HepG2 (cell line): ENCODE measurements around the gene C1QTNF5. TPM values are rescaled to one million over a fixed set of nuclear protein-coding genes. Genes with fewer than 3 reads are reported as not detected.
A peak's percentile ranks its signal among the peaks of the same experiment; 100 is the strongest.

Experiments used
- GABPB1 ChIP-seq: IDR thresholded peaks from 2 replicates; pipeline ENCODE4 v1.6.1; 2016; ENCODE audit warnings: mild to moderate bottlenecking, missing genetic modification reagents, moderate library complexity, missing compliant biosample characterization
- HNRNPL ChIP-seq: fragments of 200-400 bp; formaldehyde crosslinking; IDR thresholded peaks from 2 replicates; pipeline ENCODE4 v1.6.1; 2017; ENCODE audit warnings: mild to moderate bottlenecking, low read depth, low read length
- KAT7 ChIP-seq: IDR thresholded peaks from 2 replicates; pipeline ENCODE4 v1.6.1; 2018; ENCODE audit warnings: borderline replicate concordance, missing compliant biosample characterization
- KLF12 ChIP-seq: sonication (generic); formaldehyde crosslinking; IDR thresholded peaks from 2 replicates; pipeline ENCODE4 v1.4.0; 2020; ENCODE audit warnings: missing genetic modification reagents, borderline replicate concordance
- MEIS2 ChIP-seq: sonication (generic); formaldehyde crosslinking; IDR thresholded peaks from 2 replicates; pipeline ENCODE4 v1.9.0; 2021; ENCODE audit warnings: mild to moderate bottlenecking, missing genetic modification reagents
- MIER3 ChIP-seq: IDR thresholded peaks from 2 replicates; pipeline ENCODE4 v1.6.1; 2016; ENCODE audit warnings: missing compliant biosample characterization, borderline replicate concordance
- NKX3-1 ChIP-seq: sonication (generic); formaldehyde crosslinking; IDR thresholded peaks from 2 replicates; pipeline ENCODE4 v1.5.0; 2020; ENCODE audit warnings: missing genetic modification reagents
- RFX5 ChIP-seq: IDR thresholded peaks from 2 replicates; pipeline ENCODE4 v1.6.1; 2011; ENCODE audit warnings: low read depth, low read length, improper control_type of control experiment
- SAP130 ChIP-seq: IDR thresholded peaks from 2 replicates; pipeline ENCODE4 v1.6.1; 2016; ENCODE audit warnings: low read depth
- SIN3A ChIP-seq: IDR thresholded peaks from 2 replicates; pipeline ENCODE4 v1.6.1; 2011; ENCODE audit warnings: low read depth, mild to moderate bottlenecking, control low read depth, low read length, borderline replicate concordance
- TAF15 ChIP-seq: fragments of 200-400 bp; formaldehyde crosslinking; IDR thresholded peaks from one replicate; pipeline ENCODE4 v1.6.1; 2018; ENCODE audit warnings: mild to moderate bottlenecking, low read depth, low read length; ENCODE audit not compliant: poor library complexity, severe bottlenecking
- ZNF3 ChIP-seq: IDR thresholded peaks from 2 replicates; pipeline ENCODE4 v1.7.0; 2017; ENCODE audit warnings: inconsistent platforms
- ZNF335 ChIP-seq: sonication (generic); formaldehyde crosslinking; IDR thresholded peaks from 2 replicates; pipeline ENCODE4 v1.4.0; 2020; ENCODE audit warnings: missing genetic modification reagents
- ZSCAN20 ChIP-seq: sonication (generic); formaldehyde crosslinking; IDR thresholded peaks from 2 replicates; pipeline ENCODE4 v1.4.0; 2020; ENCODE audit warnings: missing genetic modification reagents, mild to moderate bottlenecking, borderline replicate concordance
- ZSCAN25 ChIP-seq: sonication (generic); formaldehyde crosslinking; IDR thresholded peaks from 2 replicates; pipeline ENCODE4 v1.8.0; 2022; ENCODE audit warnings: mild to moderate bottlenecking, missing genetic modification reagents
- polyA plus RNA-seq, 8 experiments: library from polyadenylated mRNA; depleted of rRNA in 3 of 8; stranded (reverse) in 7 of 8; unstranded in 1 of 8; fragments of >200 nt; fragmentation: Illumina TruSeq in 4 of 8; extraction: Trizol in 4 of 8; gene quantifications; 2 replicates each; pipeline versions ENCODE4 v1.2.1 to v1.2.3, GENCODE V29; 2011 to 2016; ENCODE audit warnings: low read depth in 4 of 8, missing spikeins in 1 of 8, mixed read lengths in 1 of 8; ENCODE audit not compliant: insufficient read depth in 1 of 8
- total RNA-seq, 5 experiments: library from RNA; depleted of rRNA; stranded (reverse); fragments of >200 nt; fragmentation: Illumina TruSeq; extraction: Trizol; gene quantifications; 2 replicates each; pipeline ENCODE4 v1.2.3, GENCODE V29; 2016; ENCODE audit warnings: low read depth in 1 of 5
- TF ChIP-seq, protein P1 (sequence below): sonication (generic); formaldehyde crosslinking; IDR thresholded peaks from 2 replicates; pipeline ENCODE4 v1.4.0; 2020; ENCODE audit warnings: mild to moderate bottlenecking, missing genetic modification reagents
- TF ChIP-seq, protein P2 (sequence below): sonication (generic); formaldehyde crosslinking; IDR thresholded peaks from 2 replicates; pipeline ENCODE4 v1.5.0; 2020; ENCODE audit warnings: missing genetic modification reagents
- TF ChIP-seq, protein P3 (sequence below): sonication (generic); formaldehyde crosslinking; IDR thresholded peaks from 2 replicates; pipeline ENCODE4 v1.4.0; 2020; ENCODE audit warnings: missing genetic modification reagents, borderline replicate concordance

The C1QTNF5 gene
- total and polyA plus RNA-seq, 2 of the 13 experiments (the other 11 are each of a cell fraction or from before 2014, with no cell fraction given) = 0.86 to 1.2 TPM

DNA sequence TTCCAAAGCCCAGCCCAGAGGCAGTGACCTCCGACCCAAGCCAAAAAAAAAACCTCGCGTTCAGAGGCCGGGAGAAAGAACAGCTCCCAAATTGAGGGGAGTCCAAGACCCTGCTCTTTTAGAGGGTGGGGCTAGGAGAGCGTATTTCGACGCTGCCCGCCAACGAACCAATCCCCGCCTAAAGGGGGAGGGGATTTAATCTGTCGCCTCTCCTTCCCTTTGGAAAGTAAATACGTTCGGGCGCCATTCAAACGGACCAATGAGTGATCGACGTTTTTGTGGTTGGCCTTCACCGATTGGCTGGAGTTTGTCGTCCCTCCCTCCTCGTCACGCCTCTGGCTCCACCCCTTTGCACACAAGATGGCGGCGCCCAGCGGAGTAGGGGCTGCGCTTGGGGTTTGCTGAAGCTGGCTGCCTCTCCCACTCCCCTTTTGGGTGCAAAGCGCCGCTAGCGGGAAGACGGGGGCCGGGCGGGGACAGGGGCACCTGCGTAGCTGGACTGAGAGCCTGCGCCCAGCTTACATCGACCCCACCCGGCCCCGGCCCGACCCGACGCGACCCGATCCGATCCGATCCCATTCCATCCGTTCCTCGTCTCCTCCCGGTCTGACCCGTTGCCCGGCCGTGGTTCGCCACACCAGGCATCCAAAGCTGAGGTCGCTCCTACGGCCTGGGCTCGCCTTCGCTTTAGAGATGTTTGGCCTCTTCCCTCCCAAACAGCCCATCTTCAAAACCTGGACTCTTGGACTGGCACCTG, 6.3 kb downstream of the C1QTNF5 start, which contains the start of gene RNF26 (continued):
- TF ChIP-seq, protein P1, sequence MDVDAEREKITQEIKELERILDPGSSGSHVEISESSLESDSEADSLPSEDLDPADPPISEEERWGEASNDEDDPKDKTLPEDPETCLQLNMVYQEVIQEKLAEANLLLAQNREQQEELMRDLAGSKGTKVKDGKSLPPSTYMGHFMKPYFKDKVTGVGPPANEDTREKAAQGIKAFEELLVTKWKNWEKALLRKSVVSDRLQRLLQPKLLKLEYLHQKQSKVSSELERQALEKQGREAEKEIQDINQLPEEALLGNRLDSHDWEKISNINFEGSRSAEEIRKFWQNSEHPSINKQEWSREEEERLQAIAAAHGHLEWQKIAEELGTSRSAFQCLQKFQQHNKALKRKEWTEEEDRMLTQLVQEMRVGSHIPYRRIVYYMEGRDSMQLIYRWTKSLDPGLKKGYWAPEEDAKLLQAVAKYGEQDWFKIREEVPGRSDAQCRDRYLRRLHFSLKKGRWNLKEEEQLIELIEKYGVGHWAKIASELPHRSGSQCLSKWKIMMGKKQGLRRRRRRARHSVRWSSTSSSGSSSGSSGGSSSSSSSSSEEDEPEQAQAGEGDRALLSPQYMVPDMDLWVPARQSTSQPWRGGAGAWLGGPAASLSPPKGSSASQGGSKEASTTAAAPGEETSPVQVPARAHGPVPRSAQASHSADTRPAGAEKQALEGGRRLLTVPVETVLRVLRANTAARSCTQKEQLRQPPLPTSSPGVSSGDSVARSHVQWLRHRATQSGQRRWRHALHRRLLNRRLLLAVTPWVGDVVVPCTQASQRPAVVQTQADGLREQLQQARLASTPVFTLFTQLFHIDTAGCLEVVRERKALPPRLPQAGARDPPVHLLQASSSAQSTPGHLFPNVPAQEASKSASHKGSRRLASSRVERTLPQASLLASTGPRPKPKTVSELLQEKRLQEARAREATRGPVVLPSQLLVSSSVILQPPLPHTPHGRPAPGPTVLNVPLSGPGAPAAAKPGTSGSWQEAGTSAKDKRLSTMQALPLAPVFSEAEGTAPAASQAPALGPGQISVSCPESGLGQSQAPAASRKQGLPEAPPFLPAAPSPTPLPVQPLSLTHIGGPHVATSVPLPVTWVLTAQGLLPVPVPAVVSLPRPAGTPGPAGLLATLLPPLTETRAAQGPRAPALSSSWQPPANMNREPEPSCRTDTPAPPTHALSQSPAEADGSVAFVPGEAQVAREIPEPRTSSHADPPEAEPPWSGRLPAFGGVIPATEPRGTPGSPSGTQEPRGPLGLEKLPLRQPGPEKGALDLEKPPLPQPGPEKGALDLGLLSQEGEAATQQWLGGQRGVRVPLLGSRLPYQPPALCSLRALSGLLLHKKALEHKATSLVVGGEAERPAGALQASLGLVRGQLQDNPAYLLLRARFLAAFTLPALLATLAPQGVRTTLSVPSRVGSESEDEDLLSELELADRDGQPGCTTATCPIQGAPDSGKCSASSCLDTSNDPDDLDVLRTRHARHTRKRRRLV (CRISPR knock-in tag) = no peak
- TF ChIP-seq ZSCAN25 (CRISPR knock-in tag) (0 out of 2 replicates have a peak, but pooled peaks have one; percentile 44), NKX3-1 (0 out of 2 replicates have a peak, but pooled peaks have one; percentile 80), ZNF3 (CRISPR knock-in tag) (no peak), GABPB1 (peak; percentile 76), MEIS2 (CRISPR knock-in tag) (peak; percentile 37; the same call in 1 of the 2 replicates), SIN3A (no peak), RFX5 (0 out of 2 replicates have a peak, but pooled peaks have one; percentile 56), SAP130 (CRISPR knock-in tag) (peak; percentile 76), TAF15 (no peak), HNRNPL (0 out of 2 replicates have a peak, but pooled peaks have one; percentile 62), ZNF335 (peak; percentile 28; the same call in 1 of the 2 replicates), MIER3 (CRISPR knock-in tag) (no peak), KLF12 (CRISPR knock-in tag) (0 out of 2 replicates have a peak, but pooled peaks have one; percentile 17), ZSCAN20 (CRISPR knock-in tag) (0 out of 2 replicates have a peak, but pooled peaks have one; percentile 78), KAT7 (CRISPR knock-in tag) (peak; percentile 62; the same call in 1 of the 2 replicates)
- TF ChIP-seq, protein P2, sequence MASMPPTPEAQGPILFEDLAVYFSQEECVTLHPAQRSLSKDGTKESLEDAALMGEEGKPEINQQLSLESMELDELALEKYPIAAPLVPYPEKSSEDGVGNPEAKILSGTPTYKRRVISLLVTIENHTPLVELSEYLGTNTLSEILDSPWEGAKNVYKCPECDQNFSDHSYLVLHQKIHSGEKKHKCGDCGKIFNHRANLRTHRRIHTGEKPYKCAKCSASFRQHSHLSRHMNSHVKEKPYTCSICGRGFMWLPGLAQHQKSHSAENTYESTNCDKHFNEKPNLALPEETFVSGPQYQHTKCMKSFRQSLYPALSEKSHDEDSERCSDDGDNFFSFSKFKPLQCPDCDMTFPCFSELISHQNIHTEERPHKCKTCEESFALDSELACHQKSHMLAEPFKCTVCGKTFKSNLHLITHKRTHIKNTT (CRISPR knock-in tag) = no peak
- TF ChIP-seq, protein P3, sequence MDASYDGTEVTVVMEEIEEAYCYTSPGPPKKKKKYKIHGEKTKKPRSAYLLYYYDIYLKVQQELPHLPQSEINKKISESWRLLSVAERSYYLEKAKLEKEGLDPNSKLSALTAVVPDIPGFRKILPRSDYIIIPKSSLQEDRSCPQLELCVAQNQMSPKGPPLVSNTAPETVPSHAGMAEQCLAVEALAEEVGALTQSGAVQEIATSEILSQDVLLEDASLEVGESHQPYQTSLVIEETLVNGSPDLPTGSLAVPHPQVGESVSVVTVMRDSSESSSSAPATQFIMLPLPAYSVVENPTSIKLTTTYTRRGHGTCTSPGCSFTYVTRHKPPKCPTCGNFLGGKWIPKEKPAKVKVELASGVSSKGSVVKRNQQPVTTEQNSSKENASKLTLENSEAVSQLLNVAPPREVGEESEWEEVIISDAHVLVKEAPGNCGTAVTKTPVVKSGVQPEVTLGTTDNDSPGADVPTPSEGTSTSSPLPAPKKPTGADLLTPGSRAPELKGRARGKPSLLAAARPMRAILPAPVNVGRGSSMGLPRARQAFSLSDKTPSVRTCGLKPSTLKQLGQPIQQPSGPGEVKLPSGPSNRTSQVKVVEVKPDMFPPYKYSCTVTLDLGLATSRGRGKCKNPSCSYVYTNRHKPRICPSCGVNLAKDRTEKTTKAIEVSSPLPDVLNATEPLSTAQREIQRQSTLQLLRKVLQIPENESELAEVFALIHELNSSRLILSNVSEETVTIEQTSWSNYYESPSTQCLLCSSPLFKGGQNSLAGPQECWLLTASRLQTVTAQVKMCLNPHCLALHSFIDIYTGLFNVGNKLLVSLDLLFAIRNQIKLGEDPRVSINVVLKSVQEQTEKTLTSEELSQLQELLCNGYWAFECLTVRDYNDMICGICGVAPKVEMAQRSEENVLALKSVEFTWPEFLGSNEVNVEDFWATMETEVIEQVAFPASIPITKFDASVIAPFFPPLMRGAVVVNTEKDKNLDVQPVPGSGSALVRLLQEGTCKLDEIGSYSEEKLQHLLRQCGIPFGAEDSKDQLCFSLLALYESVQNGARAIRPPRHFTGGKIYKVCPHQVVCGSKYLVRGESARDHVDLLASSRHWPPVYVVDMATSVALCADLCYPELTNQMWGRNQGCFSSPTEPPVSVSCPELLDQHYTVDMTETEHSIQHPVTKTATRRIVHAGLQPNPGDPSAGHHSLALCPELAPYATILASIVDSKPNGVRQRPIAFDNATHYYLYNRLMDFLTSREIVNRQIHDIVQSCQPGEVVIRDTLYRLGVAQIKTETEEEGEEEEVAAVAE = 0 out of 2 replicates have a peak, but pooled peaks have one; percentile 22
